Measurements from ENCODE around the gene CAMK2B. TPM values are rescaled to one million over a fixed set of nuclear protein-coding genes. Genes with fewer than 3 reads are reported as not detected.

CAMK2B gene
- total RNA-seq, 1 experiment from 2014 or later = 0.13 TPM

DNA sequence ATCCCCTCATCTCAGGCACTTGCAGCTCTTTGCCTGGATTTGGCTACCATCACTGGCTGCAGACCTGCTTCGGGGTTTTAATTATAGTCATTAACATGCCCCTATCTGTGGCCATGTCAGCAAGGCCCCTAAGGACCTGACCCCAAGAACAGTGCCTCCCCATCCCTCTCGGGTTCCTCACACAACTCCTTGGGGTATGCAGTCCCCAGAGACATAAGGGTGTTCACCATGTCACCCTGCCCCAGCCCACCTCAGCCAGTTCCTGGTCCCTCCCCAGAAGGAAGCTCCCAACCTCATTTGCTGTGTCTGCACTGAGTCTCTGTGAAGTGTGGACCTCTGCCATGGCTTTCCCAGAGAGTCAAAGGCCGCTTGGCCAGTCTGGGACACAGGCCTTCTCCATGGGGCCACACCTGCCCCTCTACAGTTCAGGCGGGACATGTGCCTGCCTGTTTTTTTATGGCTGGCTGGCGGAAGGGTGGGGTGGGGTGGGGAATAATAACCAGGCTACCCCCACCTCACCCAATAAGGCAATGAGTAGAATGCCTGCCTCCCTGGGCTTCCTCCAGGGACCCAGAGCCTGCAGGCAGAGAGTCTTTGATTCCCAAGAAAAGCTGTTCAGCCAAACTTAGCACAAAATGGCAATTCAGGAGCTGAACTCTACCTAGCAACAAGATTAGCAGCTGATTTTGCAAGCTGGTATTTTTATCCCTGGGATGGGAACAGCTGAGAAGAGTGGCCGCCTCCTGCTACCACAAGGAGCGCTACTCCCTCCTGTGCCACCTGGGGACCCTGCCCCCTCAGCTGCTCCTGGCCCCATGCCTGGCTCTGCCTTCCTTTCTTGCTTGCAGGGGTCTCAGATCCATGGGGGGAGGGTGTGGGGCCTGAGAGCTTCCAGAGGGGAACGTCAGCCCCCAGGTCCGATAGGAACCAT lies 23.7 kb upstream of the CAMK2B start:
- Histone ChIP-seq H3K4me1 (ENCODE audit: insufficient read depth, low read length, poor library complexity, severe bottlenecking) (no peaks in the 10 kb centered on the region), H3K27me3 (replicated peaks; ENCODE audit: insufficient read depth, low read depth, low read length, poor library complexity) (no peaks in the 10 kb centered on the region), H3K27ac (ENCODE audit: low read depth, low read length, poor library complexity, severe bottlenecking) (no peak overlapping the region), H3K4me3 (ENCODE audit: low read depth, low read length, poor library complexity, severe bottlenecking) (no peak overlapping the region), H3K36me3 (ENCODE audit: insufficient read depth, low read length, poor library complexity, severe bottlenecking) (no peaks in the 10 kb centered on the region), H3K9me3 (ENCODE audit: low read depth, low read length, poor library complexity, severe bottlenecking) (no peaks in the 10 kb centered on the region)
- POLR2A ChIA-PET (ENCODE audit: low non-redundant PET) = no interaction called here
- TF ChIP-seq, protein P1, sequence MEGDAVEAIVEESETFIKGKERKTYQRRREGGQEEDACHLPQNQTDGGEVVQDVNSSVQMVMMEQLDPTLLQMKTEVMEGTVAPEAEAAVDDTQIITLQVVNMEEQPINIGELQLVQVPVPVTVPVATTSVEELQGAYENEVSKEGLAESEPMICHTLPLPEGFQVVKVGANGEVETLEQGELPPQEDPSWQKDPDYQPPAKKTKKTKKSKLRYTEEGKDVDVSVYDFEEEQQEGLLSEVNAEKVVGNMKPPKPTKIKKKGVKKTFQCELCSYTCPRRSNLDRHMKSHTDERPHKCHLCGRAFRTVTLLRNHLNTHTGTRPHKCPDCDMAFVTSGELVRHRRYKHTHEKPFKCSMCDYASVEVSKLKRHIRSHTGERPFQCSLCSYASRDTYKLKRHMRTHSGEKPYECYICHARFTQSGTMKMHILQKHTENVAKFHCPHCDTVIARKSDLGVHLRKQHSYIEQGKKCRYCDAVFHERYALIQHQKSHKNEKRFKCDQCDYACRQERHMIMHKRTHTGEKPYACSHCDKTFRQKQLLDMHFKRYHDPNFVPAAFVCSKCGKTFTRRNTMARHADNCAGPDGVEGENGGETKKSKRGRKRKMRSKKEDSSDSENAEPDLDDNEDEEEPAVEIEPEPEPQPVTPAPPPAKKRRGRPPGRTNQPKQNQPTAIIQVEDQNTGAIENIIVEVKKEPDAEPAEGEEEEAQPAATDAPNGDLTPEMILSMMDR (conservative IDR thresholded peaks at IDR 0.05; ENCODE audit: low read depth, low read length) = no peak
- no peak for TF ChIP-seq EZH2 (IDR thresholded peaks at IDR 0.05; ENCODE audit: borderline replicate concordance, low read depth, low read length, poor library complexity, severe bottlenecking)
- no peak for DNase-seq (ENCODE audit: low spot score)
- CTCF ChIA-PET = no interaction called here
- BruUV-seq (replicated peaks) = no TSS peak
- intact Hi-C loops (cut with micrococcal nuclease; ENCODE audit: unreplicated experiment) = no loop called here

- no peak overlapping the region for H3K4me3 ChIP-seq (ENCODE audit: low read depth, low read length, poor library complexity, severe bottlenecking)
- no peaks in the 10 kb centered on the region for H3K27me3 ChIP-seq (replicated peaks; ENCODE audit: insufficient read depth, low read depth, low read length, poor library complexity)
- ChIA-PET POLR2A (ENCODE audit: low non-redundant PET) (no interaction called here), CTCF (no interaction called here)
- intact Hi-C loops (cut with micrococcal nuclease; ENCODE audit: unreplicated experiment) = no loop called here
- DNase-seq (ENCODE audit: low spot score) = peak; percentile 49
- H3K9me3 ChIP-seq (ENCODE audit: low read depth, low read length, poor library complexity, severe bottlenecking) = no peaks in the 10 kb centered on the region
- TF ChIP-seq, protein P1 (conservative IDR thresholded peaks at IDR 0.05; ENCODE audit: low read depth, low read length) = peak; percentile 49
- TF ChIP-seq EZH2 (IDR thresholded peaks at IDR 0.05; ENCODE audit: borderline replicate concordance, low read depth, low read length, poor library complexity, severe bottlenecking) = no peak
- BruUV-seq (replicated peaks) = no TSS peak
- no peaks in the 10 kb centered on the region for H3K4me1 ChIP-seq (ENCODE audit: insufficient read depth, low read length, poor library complexity, severe bottlenecking)
- no peak overlapping the region for H3K27ac ChIP-seq (ENCODE audit: low read depth, low read length, poor library complexity, severe bottlenecking)
- no peaks in the 10 kb centered on the region for H3K36me3 ChIP-seq (ENCODE audit: insufficient read depth, low read length, poor library complexity, severe bottlenecking)
Observed at GRCh38 chr7:44348300-44348699, 22.9 kb upstream of the CAMK2B start.

DNA sequence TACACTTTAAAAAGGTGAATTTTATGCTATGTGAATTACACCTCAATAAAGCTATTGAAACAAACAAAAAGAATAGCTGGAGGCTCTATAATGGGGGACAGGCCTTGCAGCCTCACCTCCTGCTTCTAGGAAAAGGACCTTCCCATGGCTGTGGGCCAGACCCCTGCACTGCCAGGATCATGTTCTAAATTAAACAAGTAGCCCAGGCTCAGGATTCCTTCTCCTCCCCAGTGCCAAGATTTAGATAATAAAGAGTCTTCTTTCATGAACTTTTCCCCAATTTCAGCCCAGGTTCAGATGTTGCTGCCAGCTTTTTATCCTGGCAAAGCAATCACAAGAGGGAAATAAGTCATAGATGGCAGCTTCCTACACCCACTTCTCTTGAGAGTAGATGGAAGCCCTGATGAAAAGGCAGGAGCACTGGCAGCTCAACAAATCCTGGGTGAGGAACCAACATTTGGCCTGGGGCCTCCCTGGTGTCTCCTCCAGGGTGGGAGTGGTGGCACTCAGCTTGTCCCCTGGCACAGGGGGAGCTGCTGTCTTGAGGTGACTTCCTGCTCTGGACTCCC lies 22.2 kb upstream of the CAMK2B start:
- ChIA-PET POLR2A (ENCODE audit: low non-redundant PET) (no interaction called here), CTCF (no interaction called here)
- no peaks in the 10 kb centered on the region for H3K9me3 ChIP-seq (ENCODE audit: low read depth, low read length, poor library complexity, severe bottlenecking)
- H3K4me1 ChIP-seq (ENCODE audit: insufficient read depth, low read length, poor library complexity, severe bottlenecking) = no peaks in the 10 kb centered on the region
- no peak overlapping the region for H3K4me3 ChIP-seq (ENCODE audit: low read depth, low read length, poor library complexity, severe bottlenecking)
- BruUV-seq (replicated peaks) = no TSS peak
- DNase-seq (ENCODE audit: low spot score) = no peak
- H3K27me3 ChIP-seq (replicated peaks; ENCODE audit: insufficient read depth, low read depth, low read length, poor library complexity) = no peaks in the 10 kb centered on the region
- no peak overlapping the region for H3K27ac ChIP-seq (ENCODE audit: low read depth, low read length, poor library complexity, severe bottlenecking)
- no peak for TF ChIP-seq EZH2 (IDR thresholded peaks at IDR 0.05; ENCODE audit: borderline replicate concordance, low read depth, low read length, poor library complexity, severe bottlenecking)
- TF ChIP-seq, protein P1 (conservative IDR thresholded peaks at IDR 0.05; ENCODE audit: low read depth, low read length) = no peak
- intact Hi-C loops (cut with micrococcal nuclease; ENCODE audit: unreplicated experiment) = no loop called here
- no peaks in the 10 kb centered on the region for H3K36me3 ChIP-seq (ENCODE audit: insufficient read depth, low read length, poor library complexity, severe bottlenecking)
